ENCODE measurements around the gene DEPDC1B. TPM values are rescaled to one million over a fixed set of nuclear protein-coding genes. Genes with fewer than 3 reads are reported as not detected.
A peak's percentile ranks its signal among the peaks of the same experiment; 100 is the strongest.

The DEPDC1B gene
- total and polyA plus RNA-seq, 2 of the 8 experiments (the other 6 are each of a cell fraction or from before 2014, with no cell fraction given): 30.8 to 67.4 TPM

GRCh38 chr5:60719329-60719728 lies 19.4 kb upstream of the DEPDC1B start (continued):
- no peak for TF ChIP-seq CHD7 (IDR thresholded peaks at IDR 0.05; ENCODE audit: insufficient replicate concordance, low read length)
- TF ChIP-seq SIN3A (conservative IDR thresholded peaks at IDR 0.05 in 1 of 2, IDR thresholded peaks at IDR 0.05 in 1 of 2; ENCODE audit: low read depth in 1 of 2, low read length in 2 of 2): no peak
- TF ChIP-seq HDAC2 (IDR thresholded peaks at IDR 0.05; ENCODE audit: borderline replicate concordance in 1 of 2, low read depth in 2 of 2, low read length in 2 of 2): no peak
- TF ChIP-seq RAD21 (IDR thresholded peaks at IDR 0.05 in 1 of 2, conservative IDR thresholded peaks at IDR 0.05 in 1 of 2; ENCODE audit: low read depth in 2 of 2, low read length in 2 of 2): peak in 1 of 2 experiments; percentile 18; a peak in 2 of 4 replicates
- TF ChIP-seq CEBPB (IDR thresholded peaks at IDR 0.05; ENCODE audit: low read depth, low read length): peak; percentile 76; the same call in 1 of the 2 replicates

Measured in H1 (cell line).